HG03520 (cell line): ENCODE measurements around the gene NFIB.

Experiments used
- ATAC-seq: cut with Tn5 transposase; IDR thresholded peaks from one replicate; pipeline ENCODE4 v1.9.1; 2021; ENCODE audit warnings: mild to moderate bottlenecking, moderate library complexity; ENCODE audit not compliant: unreplicated experiment

NFIB gene

DNA sequence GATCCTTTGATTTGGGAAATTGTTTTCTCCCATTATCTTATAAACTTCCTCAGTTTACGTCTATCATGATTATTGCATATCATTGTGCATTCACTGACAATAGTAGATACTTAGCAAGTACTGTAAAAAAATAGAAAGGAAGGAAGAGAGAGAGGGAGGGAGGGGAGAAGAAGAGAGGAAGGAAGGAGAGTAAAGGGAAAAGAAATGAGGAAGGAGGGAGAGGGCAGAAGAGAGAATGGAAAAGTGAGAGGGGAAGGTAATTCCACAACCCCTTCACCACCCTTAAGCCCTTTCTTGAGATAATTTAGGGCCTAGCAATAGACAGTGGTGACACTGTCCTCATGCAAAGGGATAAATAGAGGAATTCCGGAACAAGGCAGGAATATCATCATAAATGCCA is 64.4 kb downstream of the NFIB start:
- no peak for ATAC-seq

GRCh38 chr9:14248149-14248548 is 65.8 kb downstream of the NFIB start:
- no peak for ATAC-seq

- no peak for ATAC-seq
These were observed 66.4 kb downstream of the NFIB start for GRCh38 chr9:14247577-14247976.

DNA sequence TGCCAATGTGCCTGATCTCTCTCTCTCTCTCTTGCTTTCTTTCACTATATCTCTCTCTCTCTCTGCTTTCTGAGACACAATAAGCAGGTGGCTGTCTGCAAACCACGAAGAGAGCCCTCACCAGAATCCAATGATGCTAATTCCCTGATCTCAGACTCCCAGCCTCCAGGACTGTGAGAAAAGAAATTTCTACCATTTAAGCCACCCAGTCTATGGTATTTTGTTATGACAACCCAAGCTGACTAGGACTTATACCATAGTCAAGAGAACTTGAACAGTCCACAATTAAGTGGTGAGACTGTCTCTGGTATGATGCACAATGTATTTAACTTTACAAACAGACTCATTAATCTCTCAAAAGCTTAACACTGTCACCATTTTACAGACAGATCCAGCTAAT is 67.0 kb downstream of the NFIB start:
- ATAC-seq: no peak

DNA sequence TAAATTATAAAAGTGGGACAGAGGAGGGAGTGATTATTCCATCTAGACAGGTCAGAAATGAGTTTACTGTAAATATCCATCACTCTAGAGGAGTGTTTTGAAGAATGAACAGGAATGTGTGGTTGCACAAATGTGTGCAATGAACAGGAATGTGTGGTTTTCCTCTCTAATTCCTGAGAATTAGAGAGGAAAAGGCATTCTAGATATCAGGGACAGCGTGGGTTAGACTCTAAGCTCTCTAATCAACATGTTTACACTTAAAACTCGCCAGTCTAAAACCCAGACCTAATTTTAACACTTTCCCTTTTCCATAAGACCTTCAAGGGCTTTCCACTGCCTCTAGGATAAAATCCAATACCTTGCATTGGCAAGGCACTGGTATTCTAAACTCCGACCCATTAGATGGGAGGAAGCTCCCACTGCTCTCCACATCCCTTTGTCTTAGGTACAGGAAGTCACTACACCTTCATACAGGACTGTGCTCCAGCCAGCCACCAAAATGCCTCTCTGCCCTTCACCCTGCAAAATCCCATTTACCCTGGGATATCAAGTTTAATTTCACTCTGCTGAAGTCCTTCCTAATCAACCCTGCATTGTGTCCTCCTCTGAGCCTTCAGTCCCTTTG is 67.9 kb downstream of the NFIB start:
- no peak for ATAC-seq

GRCh38 chr9:14243514-14244042 is 70.4 kb downstream of the NFIB start:
- no peak for ATAC-seq

GRCh38 chr9:14242150-14242805 is 71.7 kb downstream of the NFIB start:
- no peak for ATAC-seq

GRCh38 chr9:14240537-14240936 is 73.4 kb downstream of the NFIB start:
- ATAC-seq: no peak

GRCh38 chr9:14238518-14238917 is 75.4 kb downstream of the NFIB start:
- ATAC-seq: no peak

DNA sequence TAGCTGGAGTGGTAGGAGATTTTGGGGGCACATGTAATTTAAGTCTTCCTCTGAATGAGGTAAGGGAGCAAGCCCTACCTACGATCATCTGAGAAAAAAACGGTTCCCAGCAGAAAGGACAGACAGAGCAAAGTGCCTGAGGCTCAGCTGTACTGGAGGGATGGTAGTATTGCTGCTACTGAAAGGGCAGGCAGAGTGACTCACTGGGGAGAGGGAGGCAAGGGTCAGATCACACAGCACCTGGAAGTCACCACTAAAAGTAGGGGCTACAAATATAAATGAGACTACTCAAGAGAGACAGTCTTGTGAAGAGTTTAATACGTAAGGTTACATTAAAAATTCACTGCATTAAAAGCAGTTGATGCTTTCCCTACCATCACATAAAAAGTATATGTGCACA is 75.9 kb downstream of the NFIB start:
- no peak for ATAC-seq

- no peak for ATAC-seq
These were observed 77.3 kb downstream of the NFIB start for GRCh38 chr9:14236591-14236990.

DNA sequence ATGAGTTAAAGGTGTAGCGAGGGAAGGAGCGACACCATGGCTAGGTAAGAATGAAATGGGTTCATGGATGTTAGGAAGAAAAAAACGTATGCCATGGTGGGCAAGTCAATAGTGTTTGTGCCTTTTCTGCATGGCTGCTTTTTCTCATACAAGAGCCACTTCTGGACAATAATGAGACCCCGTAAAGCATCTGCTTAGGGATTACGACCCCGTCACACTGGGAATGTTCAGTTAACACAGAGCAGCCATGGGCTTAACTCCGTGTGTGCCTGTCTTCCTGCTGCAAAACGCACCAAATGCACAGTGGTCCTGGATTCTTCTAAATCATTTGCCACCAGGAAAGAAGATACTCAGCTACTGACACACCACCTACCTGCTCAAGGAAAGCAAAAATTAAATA is 81.8 kb downstream of the NFIB start:
- ATAC-seq: no peak

DNA sequence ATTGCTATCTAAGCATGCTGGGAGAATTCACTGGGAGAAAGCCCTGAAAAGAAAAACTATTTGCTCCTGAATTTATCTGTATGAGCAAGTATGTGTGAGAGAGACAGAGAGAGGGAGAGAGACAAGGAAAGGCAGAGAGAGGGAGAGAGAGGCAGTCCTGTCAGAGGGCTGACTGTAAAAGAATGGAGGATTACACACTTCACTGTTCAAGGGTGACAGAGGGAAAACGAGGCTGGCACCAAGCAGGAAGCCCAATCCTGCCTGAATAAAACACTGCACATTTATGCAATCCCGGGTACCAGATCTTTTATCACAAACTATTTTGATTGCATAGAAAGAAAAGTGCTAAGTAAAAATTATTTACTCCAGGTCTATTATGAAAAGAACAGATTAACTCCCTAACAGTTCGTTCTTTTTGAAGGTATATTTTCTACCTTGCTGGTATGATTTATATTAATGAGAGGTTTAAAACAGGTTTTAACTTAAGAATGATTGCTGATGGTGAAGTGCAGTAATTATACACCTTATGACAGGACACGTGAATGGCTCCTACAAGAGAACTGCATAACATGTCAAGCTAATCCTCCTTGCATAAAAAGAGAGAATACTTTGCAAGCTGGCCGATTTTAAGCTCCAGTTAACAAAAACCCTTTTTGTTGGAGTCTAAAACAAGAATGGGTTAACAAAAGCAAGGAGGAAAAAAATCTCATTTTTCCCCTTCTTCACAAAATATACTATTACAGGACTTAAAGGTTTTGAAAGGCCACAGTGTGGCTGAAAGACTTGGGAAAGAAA is 82.5 kb downstream of the NFIB start:
- no peak for ATAC-seq

DNA sequence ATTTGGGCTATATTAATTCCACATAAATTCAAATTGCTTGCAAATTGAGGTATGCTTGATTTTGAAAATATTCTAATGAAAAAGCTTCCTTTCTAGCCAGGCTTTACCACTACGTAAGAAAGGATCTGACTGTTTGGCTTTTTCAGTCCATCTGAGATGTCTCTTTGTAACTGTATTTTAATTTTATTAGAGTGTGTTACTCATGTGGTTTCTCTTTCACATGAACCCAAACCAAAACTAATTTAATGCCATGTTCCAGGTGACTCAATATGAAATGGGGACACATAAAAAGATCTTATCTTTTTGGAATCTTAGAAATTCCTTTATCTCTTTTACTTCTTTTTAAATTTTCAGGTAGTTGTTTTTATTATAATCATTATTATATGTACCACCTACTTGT is 85.3 kb downstream of the NFIB start:
- ATAC-seq: no peak

DNA sequence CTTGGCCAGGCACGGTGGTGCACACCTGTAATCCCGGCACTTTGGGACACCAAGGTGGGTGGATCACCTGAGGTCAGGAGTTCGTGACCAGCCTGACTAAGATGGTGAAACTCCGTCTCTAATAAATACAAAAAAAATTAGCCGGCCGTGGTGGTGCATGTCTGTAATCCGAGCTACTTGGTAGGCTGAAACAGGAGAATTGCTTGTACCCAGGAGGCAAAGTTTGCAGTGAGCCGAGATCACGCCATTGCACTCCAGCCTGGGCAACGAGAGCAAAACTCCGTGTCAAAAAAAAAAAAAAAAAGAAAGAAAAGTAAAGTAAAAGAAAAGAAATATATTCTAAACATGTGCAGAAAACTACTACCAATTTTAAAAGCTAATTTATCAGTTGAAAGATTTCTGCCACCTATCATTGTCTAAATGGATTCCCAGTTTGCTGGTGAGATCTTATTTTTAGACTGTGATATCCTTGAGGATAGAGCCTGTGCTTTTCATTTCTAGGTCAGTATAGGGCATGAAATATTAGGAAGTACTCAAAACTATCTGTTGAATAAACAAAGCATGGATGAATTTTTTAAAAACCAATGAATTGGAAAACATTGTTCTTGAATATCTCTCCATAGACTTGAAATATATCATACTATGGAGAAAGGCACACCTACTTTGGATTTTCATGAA is 86.9 kb downstream of the NFIB start:
- no peak for ATAC-seq

DNA sequence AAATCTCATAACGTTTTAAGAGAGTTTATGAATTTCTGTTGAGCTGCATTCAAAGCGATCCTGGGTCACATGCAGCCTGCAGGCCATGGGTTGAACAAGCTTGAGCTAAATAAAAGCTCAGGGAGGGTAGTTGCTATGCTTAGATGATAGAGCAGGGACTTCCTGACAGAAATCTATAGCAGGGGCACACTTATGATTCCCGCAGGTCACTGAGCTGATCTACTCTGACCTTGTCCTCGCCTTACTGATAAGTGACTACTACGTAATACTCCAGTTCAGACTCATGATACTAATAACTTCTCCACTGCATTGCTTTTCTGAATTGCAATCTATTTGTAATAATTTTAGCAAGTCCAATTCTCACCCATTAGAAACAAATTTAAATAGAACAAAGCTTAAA is 90.9 kb downstream of the NFIB start:
- no peak for ATAC-seq

- ATAC-seq: no peak
These were observed 91.6 kb downstream of the NFIB start for GRCh38 chr9:14222149-14222835.

DNA sequence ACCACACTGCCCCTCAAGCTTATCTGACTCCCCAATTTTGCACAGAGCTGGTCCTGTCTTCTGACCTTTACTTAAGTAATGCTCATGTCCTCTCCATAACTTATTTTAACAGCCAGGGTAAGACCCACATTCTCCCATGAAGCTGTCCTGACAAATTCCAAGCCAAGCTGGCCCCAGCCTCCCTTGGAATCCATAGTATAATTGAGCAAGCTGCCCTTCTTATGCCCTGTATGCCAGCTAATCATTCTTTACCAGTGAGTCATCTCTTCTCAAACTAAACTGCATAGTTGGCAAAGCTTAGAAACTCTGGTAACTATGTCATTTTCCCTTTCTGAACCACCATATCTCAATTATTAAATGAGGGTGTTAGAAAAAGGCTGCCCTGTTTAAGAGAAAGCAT is 92.4 kb downstream of the NFIB start:
- ATAC-seq: no peak

- ATAC-seq: no peak
These were observed 92.8 kb downstream of the NFIB start for GRCh38 chr9:14221119-14221518.

- no peak for ATAC-seq
These were observed 93.7 kb downstream of the NFIB start for GRCh38 chr9:14220256-14220655.

DNA sequence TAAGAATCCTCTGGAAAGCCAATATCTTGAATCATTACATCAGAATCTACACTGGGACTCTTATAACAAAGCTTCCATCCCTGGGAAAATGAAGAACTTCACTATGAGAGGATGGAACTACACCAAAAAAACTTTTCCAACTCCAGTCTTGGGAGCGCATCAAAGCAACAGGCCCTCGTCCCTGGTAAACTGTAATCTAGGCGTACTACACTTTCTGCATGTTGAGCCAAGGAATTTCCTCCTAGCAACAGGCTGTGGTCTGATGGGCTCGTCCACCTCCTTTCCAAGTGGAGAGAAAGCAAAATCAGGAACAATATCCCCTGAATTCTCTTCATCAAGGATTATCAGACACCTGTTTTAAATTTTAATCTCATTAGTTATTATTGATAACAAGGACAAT is 94.1 kb downstream of the NFIB start:
- ATAC-seq: no peak
